ENCODE measurements around the gene SEMA3E. TPM values are rescaled to one million over a fixed set of nuclear protein-coding genes. Genes with fewer than 3 reads are reported as not detected.

Gene SEMA3E
- total RNA-seq, 2 donors from 2014 or later, result 339 to 438 TPM

GRCh38 chr7:83449781-83450180 lies 199.2 kb downstream of the SEMA3E start:
- no peak overlapping the region for H3K27ac Mint-ChIP-seq
- no peak for DNase-seq
- Histone ChIP-seq H3K4me3 (ENCODE audit: low read length) (no peak overlapping the region), H3K27me3 (ENCODE audit: control insufficient read depth, insufficient read depth, low read length, poor library complexity, severe bottlenecking) (no peaks in the 10 kb centered on the region), H3K27ac (ENCODE audit: low read depth, low read length) (no peak overlapping the region), H3K9me3 (ENCODE audit: control insufficient read depth, low read length) (no peaks in the 10 kb centered on the region), H3K36me3 (ENCODE audit: control insufficient read depth, insufficient read depth, low read length) (peaks cover 10% of the 10 kb centered on the region), H3K9ac (ENCODE audit: extremely low read depth, low read length, poor library complexity, severe bottlenecking) (no peak overlapping the region), H3K4me1 (ENCODE audit: control insufficient read depth, insufficient read depth, low read length) (no peaks in the 10 kb centered on the region)
- H3K9me3 Mint-ChIP-seq, result no peaks in the 10 kb centered on the region
- H3K27me3 Mint-ChIP-seq (ENCODE audit: insufficient read depth), result no peaks in the 10 kb centered on the region
- peaks cover 13% of the 10 kb centered on the region for H3K36me3 Mint-ChIP-seq (ENCODE audit: low read depth)
- TF ChIP-seq CTCF (conservative IDR thresholded peaks at IDR 0.05), result no peak
- H3K4me1 Mint-ChIP-seq, result peaks cover 17% of the 10 kb centered on the region
- H3K4me3 Mint-ChIP-seq, result no peak overlapping the region

DNA sequence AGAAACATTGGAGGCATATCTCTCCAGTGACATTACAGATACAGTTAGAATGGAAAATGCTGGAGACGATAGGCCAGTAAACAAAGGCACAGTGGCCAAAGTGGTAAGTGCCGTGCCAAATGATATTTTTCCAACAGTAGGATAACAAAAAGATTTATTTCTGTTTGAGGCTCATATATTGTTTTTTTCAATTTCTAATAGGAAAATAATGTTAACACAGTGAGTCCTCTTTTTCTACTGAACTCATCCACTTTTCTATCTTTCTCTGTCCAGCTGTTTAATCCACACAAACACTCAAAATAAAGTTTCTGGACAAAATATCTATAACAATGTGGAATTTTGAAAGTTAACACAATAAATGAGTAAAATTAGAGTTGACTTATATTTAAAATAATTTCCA lies 201.3 kb downstream of the SEMA3E start:
- H3K4me3 ChIP-seq (ENCODE audit: low read length), result no peak overlapping the region

DNA sequence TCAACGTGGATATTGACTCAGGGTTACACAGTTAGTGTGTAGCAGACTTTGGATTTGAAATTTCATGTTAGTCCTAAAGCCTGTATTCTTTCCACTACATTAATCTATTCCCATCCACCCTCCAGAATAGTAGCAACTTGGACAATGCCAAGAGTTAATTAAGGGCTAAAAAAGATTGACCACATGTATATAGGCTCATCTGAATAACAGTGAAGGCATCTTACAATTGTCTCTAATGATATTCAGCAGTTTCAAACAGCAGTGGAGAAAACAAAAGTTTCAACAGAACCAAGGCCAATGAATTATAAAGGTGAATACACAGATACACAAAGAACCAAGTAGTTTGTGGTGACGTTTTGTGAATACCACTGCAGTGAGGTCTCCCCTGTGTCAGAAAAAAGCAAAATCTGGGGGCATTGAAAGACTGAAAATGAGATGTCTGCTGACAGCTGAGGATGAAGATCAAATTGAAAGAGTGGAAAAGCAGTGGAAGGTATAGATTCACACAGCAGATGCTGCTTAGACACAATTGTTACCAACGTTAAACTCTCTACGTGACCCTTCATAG lies 202.8 kb downstream of the SEMA3E start:
- Histone ChIP-seq H3K9me3 (ENCODE audit: control insufficient read depth, low read length) (no peaks in the 10 kb centered on the region), H3K4me1 (ENCODE audit: control insufficient read depth, insufficient read depth, low read length) (no peaks in the 10 kb centered on the region), H3K27me3 (ENCODE audit: control insufficient read depth, insufficient read depth, low read length, poor library complexity, severe bottlenecking) (no peaks in the 10 kb centered on the region), H3K27ac (ENCODE audit: low read depth, low read length) (peak overlapping the region; percentile 2), H3K9ac (ENCODE audit: extremely low read depth, low read length, poor library complexity, severe bottlenecking) (no peak overlapping the region), H3K36me3 (ENCODE audit: control insufficient read depth, insufficient read depth, low read length) (peaks cover under 1% of the 10 kb centered on the region), H3K4me3 (ENCODE audit: low read length) (no peak overlapping the region)
- H3K27ac Mint-ChIP-seq, result peak overlapping the region; percentile 7
- H3K36me3 Mint-ChIP-seq (ENCODE audit: low read depth), result peaks cover 18% of the 10 kb centered on the region
- no peaks in the 10 kb centered on the region for H3K27me3 Mint-ChIP-seq (ENCODE audit: insufficient read depth)
- no peak for DNase-seq
- WGBS, 2 experiments (ENCODE audit: insufficient coverage in 1 of 2, insufficient read length in 1 of 2), result 63 to 83% methylated on average over 1 to 4 of the region's 4 CpGs
- no peak for TF ChIP-seq CTCF (conservative IDR thresholded peaks at IDR 0.05)
- peaks cover 17% of the 10 kb centered on the region for H3K4me1 Mint-ChIP-seq
- H3K4me3 Mint-ChIP-seq, result no peak overlapping the region
- no peaks in the 10 kb centered on the region for H3K9me3 Mint-ChIP-seq

More for the DNA sequence above, 201.3 kb downstream of the SEMA3E start:
- TF ChIP-seq CTCF (conservative IDR thresholded peaks at IDR 0.05), result no peak
- H3K27ac ChIP-seq (ENCODE audit: low read depth, low read length), result no peak overlapping the region
- Mint-ChIP-seq H3K27me3 (ENCODE audit: insufficient read depth) (no peaks in the 10 kb centered on the region), H3K4me1 (peaks cover 28% of the 10 kb centered on the region), H3K36me3 (ENCODE audit: low read depth) (peaks cover 18% of the 10 kb centered on the region), H3K9me3 (no peaks in the 10 kb centered on the region), H3K4me3 (no peak overlapping the region), H3K27ac (no peak overlapping the region)
- H3K4me1 ChIP-seq (ENCODE audit: control insufficient read depth, insufficient read depth, low read length), result no peaks in the 10 kb centered on the region
- 88% methylated on average over 1 to 2 of the region's 2 CpGs for WGBS, 2 experiments (ENCODE audit: insufficient coverage in 1 of 2, insufficient read length in 1 of 2)
- peaks cover 8% of the 10 kb centered on the region for H3K36me3 ChIP-seq (ENCODE audit: control insufficient read depth, insufficient read depth, low read length)
- DNase-seq, result no peak
- no peaks in the 10 kb centered on the region for H3K9me3 ChIP-seq (ENCODE audit: control insufficient read depth, low read length)
- no peaks in the 10 kb centered on the region for H3K27me3 ChIP-seq (ENCODE audit: control insufficient read depth, insufficient read depth, low read length, poor library complexity, severe bottlenecking)
- no peak overlapping the region for H3K9ac ChIP-seq (ENCODE audit: extremely low read depth, low read length, poor library complexity, severe bottlenecking)
